Karpas-422 (cell line): ENCODE measurements around the gene DLST. TPM values are rescaled to one million over a fixed set of nuclear protein-coding genes. Genes with fewer than 3 reads are reported as not detected.
"Not testable (repeated sequence)": the region's sequence is repeated elsewhere in the genome, so short reads cannot be mapped to it uniquely, and the experiment has no call there.

Experiments used
- DNase-seq: peaks from one replicate; pipeline ENCODE4 v3.0.0-alpha.2; 2015
- H2AFZ ChIP-seq: fragments of 200-600 bp; sonication (generic); 2 replicates; pipeline ENCODE4 v1.6.1; 2014; ENCODE audit warnings: antibody characterized with exemption, low read length, mixed read lengths
- H3K27ac ChIP-seq: fragments of 200-600 bp; sonication (generic); 2 replicates; pipeline ENCODE4 v1.5.1; 2014; ENCODE audit warnings: mild to moderate bottlenecking, low read length, moderate library complexity
- H3K27me3 ChIP-seq: fragments of 200-600 bp; sonication (generic); 2 replicates; pipeline ENCODE4 v1.6.1; 2014; ENCODE audit warnings: low read length, mixed read lengths
- H3K36me3 ChIP-seq: fragments of 200-600 bp; sonication (generic); 2 replicates; pipeline ENCODE4 v1.6.1; 2014; ENCODE audit warnings: low read length, mixed read lengths; ENCODE audit not compliant: insufficient read depth
- H3K4me1 ChIP-seq: fragments of 200-600 bp; sonication (generic); 2 replicates; pipeline ENCODE4 v1.6.1; 2014; ENCODE audit warnings: mild to moderate bottlenecking, low read length, mixed read lengths
- H3K4me2 ChIP-seq: fragments of 200-600 bp; sonication (generic); 2 replicates; pipeline ENCODE4 v1.6.1; 2014; ENCODE audit warnings: low read length, low read depth, mild to moderate bottlenecking; ENCODE audit not compliant: poor library complexity, severe bottlenecking
- H3K4me3 ChIP-seq: fragments of 200-600 bp; sonication (generic); 2 replicates; pipeline ENCODE4 v1.5.1; 2014; ENCODE audit warnings: mild to moderate bottlenecking, antibody characterized with exemption, low read length, mixed read lengths
- H3K79me2 ChIP-seq: fragments of 200-600 bp; sonication (generic); 2 replicates; pipeline ENCODE4 v1.6.1; 2014; ENCODE audit warnings: mild to moderate bottlenecking, low read length, mixed read lengths
- H3K9ac ChIP-seq: fragments of 200-600 bp; sonication (generic); 2 replicates; pipeline ENCODE4 v1.6.0; 2014; ENCODE audit warnings: low read length
- H3K9me2 ChIP-seq: fragments of 200-600 bp; sonication (generic), shearing (Covaris generic); replicated peaks from 2 replicates; pipeline ENCODE4 v1.6.0; 2014; ENCODE audit warnings: mild to moderate bottlenecking, low read length, moderate library complexity; ENCODE audit not compliant: insufficient read depth
- H3K9me3 ChIP-seq: fragments of 300-700, 200-600 bp; sonication (generic); 2 replicates; pipeline ENCODE4 v1.6.1; 2014; ENCODE audit warnings: low read length, mixed read lengths
- H4K20me1 ChIP-seq: fragments of 200-600 bp; sonication (generic); 2 replicates; pipeline ENCODE4 v1.6.1; 2014; ENCODE audit warnings: mild to moderate bottlenecking, antibody characterized with exemption, low read length, low read depth; ENCODE audit not compliant: insufficient read depth
- total RNA-seq: library from RNA; depleted of rRNA; stranded (reverse); fragments of >200 nt; shearing (Covaris generic); gene quantifications from 2 replicates; pipeline ENCODE4 v1.2.3, GENCODE V29; 2014; ENCODE audit warnings: low replicate concordance

The DLST gene
- total RNA-seq, 1 experiment from 2014 or later, result 105 TPM

- Histone ChIP-seq H3K4me2 (no peak overlapping the region), H2AFZ (peak overlapping the region; percentile 4; the same call in 1 of the 2 replicates), H4K20me1 (no peaks in the 10 kb centered on the region), H3K9ac (no peak overlapping the region), H3K4me3 (no peak overlapping the region), H3K27ac (no peak overlapping the region), H3K36me3 (no peaks in the 10 kb centered on the region), H3K9me3 (no peaks in the 10 kb centered on the region), H3K4me1 (peaks cover 45% of the 10 kb centered on the region), H3K27me3 (no peaks in the 10 kb centered on the region), H3K79me2 (peaks cover 5% of the 10 kb centered on the region), H3K9me2 (no peaks in the 10 kb centered on the region)
- no peak for DNase-seq
These were observed 45.5 kb downstream of the DLST start for GRCh38 chr14:74927225-74927624.

GRCh38 chr14:74929242-74929641, 47.5 kb downstream of the DLST start:
- H2AFZ ChIP-seq, result peak overlapping the region; percentile 34
- H3K4me2 ChIP-seq, result peak overlapping the region; percentile 52
- no peaks in the 10 kb centered on the region for H3K27me3 ChIP-seq
- H3K9me2 ChIP-seq, result no peaks in the 10 kb centered on the region
- no peaks in the 10 kb centered on the region for H3K9me3 ChIP-seq
- no peaks in the 10 kb centered on the region for H3K36me3 ChIP-seq
- H4K20me1 ChIP-seq, result no peaks in the 10 kb centered on the region
- H3K9ac ChIP-seq, result peak overlapping the region; percentile 43
- no peak for DNase-seq
- H3K27ac ChIP-seq, result peak overlapping the region; percentile 89
- H3K79me2 ChIP-seq, result no peaks in the 10 kb centered on the region
- H3K4me1 ChIP-seq, result peaks cover 57% of the 10 kb centered on the region
- peak overlapping the region; percentile 10; the same call in 1 of the 2 replicates for H3K4me3 ChIP-seq

GRCh38 chr14:74931744-74932143, 50.0 kb downstream of the DLST start:
- H3K27me3 ChIP-seq, H3K4me3 ChIP-seq, H3K36me3 ChIP-seq, H3K9me2 ChIP-seq, H3K4me2 ChIP-seq, H3K9me3 ChIP-seq, H2AFZ ChIP-seq, H3K79me2 ChIP-seq, DNase-seq, H4K20me1 ChIP-seq, H3K9ac ChIP-seq: not testable (repeated sequence)
- Histone ChIP-seq H3K27ac (peak overlapping the region; percentile 89), H3K4me1 (peaks cover 70% of the 10 kb centered on the region)

GRCh38 chr14:74932401-74932901, 50.7 kb downstream of the DLST start:
- Histone ChIP-seq H3K9me3 (no peaks in the 10 kb centered on the region), H3K79me2 (no peaks in the 10 kb centered on the region), H3K27ac (peak overlapping the region; percentile 98), H3K4me2 (peak overlapping the region; percentile 52), H3K9ac (peak overlapping the region; percentile 52), H4K20me1 (no peaks in the 10 kb centered on the region), H2AFZ (peak overlapping the region; percentile 81), H3K9me2 (no peaks in the 10 kb centered on the region), H3K36me3 (no peaks in the 10 kb centered on the region), H3K4me1 (peaks cover 76% of the 10 kb centered on the region), H3K27me3 (no peaks in the 10 kb centered on the region), H3K4me3 (peak overlapping the region; percentile 7)
- peak; percentile 75 for DNase-seq

- H4K20me1 ChIP-seq, H3K27me3 ChIP-seq, H3K79me2 ChIP-seq, H3K9me3 ChIP-seq, H3K9me2 ChIP-seq, H3K36me3 ChIP-seq: not testable (repeated sequence)
- DNase-seq, result peak; percentile 56
- H3K4me3 ChIP-seq, result peak overlapping the region; percentile 7
- peak overlapping the region; percentile 52 for H3K4me2 ChIP-seq
- H3K27ac ChIP-seq, result peak overlapping the region; percentile 98
- peak overlapping the region; percentile 81 for H2AFZ ChIP-seq
- peaks cover 80% of the 10 kb centered on the region for H3K4me1 ChIP-seq
- peak overlapping the region; percentile 52 for H3K9ac ChIP-seq
These were observed 51.2 kb downstream of the DLST start for GRCh38 chr14:74932936-74933335.

GRCh38 chr14:74934041-74934440, 52.3 kb downstream of the DLST start:
- peak overlapping the region; percentile 46 for H3K4me2 ChIP-seq
- peak overlapping the region; percentile 98 for H3K27ac ChIP-seq
- no peaks in the 10 kb centered on the region for H3K9me2 ChIP-seq
- DNase-seq, result peak; percentile 77
- no peaks in the 10 kb centered on the region for H4K20me1 ChIP-seq
- peak overlapping the region; percentile 70 for H2AFZ ChIP-seq
- H3K27me3 ChIP-seq, result no peaks in the 10 kb centered on the region
- peak overlapping the region; percentile 60 for H3K9ac ChIP-seq
- H3K9me3 ChIP-seq, result no peaks in the 10 kb centered on the region
- H3K36me3 ChIP-seq, result no peaks in the 10 kb centered on the region
- H3K4me1 ChIP-seq, result peaks cover 88% of the 10 kb centered on the region
- no peak overlapping the region for H3K4me3 ChIP-seq
- no peaks in the 10 kb centered on the region for H3K79me2 ChIP-seq

GRCh38 chr14:74934476-74935359, 53.0 kb downstream of the DLST start:
- Histone ChIP-seq H2AFZ (no peak overlapping the region; the same call in 1 of the 2 replicates), H3K9ac (peak overlapping the region; percentile 60), H3K4me2 (peak overlapping the region; percentile 46)

GRCh38 chr14:74935360-74935680, 53.6 kb downstream of the DLST start:
- Histone ChIP-seq H2AFZ (no peak overlapping the region), H3K79me2 (no peaks in the 10 kb centered on the region), H3K27me3 (no peaks in the 10 kb centered on the region), H3K36me3 (no peaks in the 10 kb centered on the region), H3K27ac (peak overlapping the region; percentile 98), H3K9me2 (no peaks in the 10 kb centered on the region), H3K4me2 (peak overlapping the region; percentile 46), H3K9ac (peak overlapping the region; percentile 60), H3K4me1 (peaks cover 89% of the 10 kb centered on the region), H4K20me1 (no peaks in the 10 kb centered on the region), H3K9me3 (no peaks in the 10 kb centered on the region), H3K4me3 (no peak overlapping the region)
- DNase-seq, result no peak

More at GRCh38 chr14:74934476-74935359, 53.0 kb downstream of the DLST start:
- peaks cover 88% of the 10 kb centered on the region for H3K4me1 ChIP-seq
- no peaks in the 10 kb centered on the region for H4K20me1 ChIP-seq
- H3K9me3 ChIP-seq, result no peaks in the 10 kb centered on the region
- no peaks in the 10 kb centered on the region for H3K79me2 ChIP-seq
- no peaks in the 10 kb centered on the region for H3K36me3 ChIP-seq
- no peak for DNase-seq
- H3K9me2 ChIP-seq, result no peaks in the 10 kb centered on the region
- no peak overlapping the region; the same call in 1 of the 2 replicates for H3K4me3 ChIP-seq
- no peaks in the 10 kb centered on the region for H3K27me3 ChIP-seq
- H3K27ac ChIP-seq, result peak overlapping the region; percentile 98
